ENCODE measurements around the gene INPP5A.

Gene INPP5A

GRCh38 chr10:132685101-132685891, 147.7 kb downstream of the INPP5A start:
- Mint-ChIP-seq H3K4me1 (no peaks in the 10 kb centered on the region), H3K36me3 (ENCODE audit: low read depth) (peaks cover 10% of the 10 kb centered on the region), H3K4me3 (no peak overlapping the region), H3K27me3 (ENCODE audit: low read depth) (no peaks in the 10 kb centered on the region), H3K27ac (no peak overlapping the region), H3K9me3 (peaks cover 4% of the 10 kb centered on the region)
- no peak for TF ChIP-seq CTCF (IDR thresholded peaks at IDR 0.05; ENCODE audit: unreplicated experiment in 3 of 3)

DNA sequence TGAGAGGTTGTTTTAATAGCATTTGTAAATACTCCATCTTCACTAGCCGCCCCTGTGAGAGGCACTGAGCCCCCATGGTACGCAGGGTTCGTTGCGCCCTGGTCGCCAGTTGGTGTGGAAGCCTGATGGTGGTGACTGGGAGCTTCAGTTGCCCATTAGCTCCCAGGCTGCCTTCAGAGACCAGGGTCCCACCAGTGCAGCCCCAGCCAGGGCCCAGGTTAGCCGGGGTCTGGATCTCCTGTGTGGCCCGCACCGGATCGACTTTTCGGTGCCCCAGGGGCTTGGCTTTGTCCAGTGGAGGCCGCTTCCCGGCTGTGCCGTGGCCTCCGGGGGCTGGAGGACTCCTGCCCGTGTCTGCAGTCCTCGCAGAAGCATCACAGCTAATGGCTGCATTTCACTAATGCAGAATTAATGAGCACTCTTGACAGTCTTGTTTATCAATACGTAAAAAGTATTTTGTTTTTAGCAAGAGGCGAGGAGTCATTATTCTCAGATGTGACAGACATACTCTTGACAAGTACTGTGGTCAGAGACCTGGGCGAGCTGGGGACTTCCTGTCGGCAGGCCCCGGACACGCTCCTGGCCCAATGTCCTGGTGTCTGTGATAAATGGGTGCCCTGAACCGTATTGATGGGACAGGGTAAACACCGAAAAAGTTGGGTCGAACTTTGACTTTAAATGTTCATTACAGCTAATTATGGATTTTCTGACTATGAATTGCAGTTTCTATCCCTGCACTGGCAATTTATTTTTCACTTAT, 148.5 kb downstream of the INPP5A start:
- no peaks in the 10 kb centered on the region for H3K27me3 Mint-ChIP-seq (ENCODE audit: low read depth)
- peaks cover 18% of the 10 kb centered on the region for H3K36me3 Mint-ChIP-seq (ENCODE audit: low read depth)
- no peak for TF ChIP-seq CTCF (IDR thresholded peaks at IDR 0.05; ENCODE audit: unreplicated experiment in 3 of 3)
- H3K27ac Mint-ChIP-seq: no peak overlapping the region
- peaks cover 6% of the 10 kb centered on the region for H3K9me3 Mint-ChIP-seq
- H3K4me3 Mint-ChIP-seq: no peak overlapping the region
- H3K4me1 Mint-ChIP-seq: no peaks in the 10 kb centered on the region

DNA sequence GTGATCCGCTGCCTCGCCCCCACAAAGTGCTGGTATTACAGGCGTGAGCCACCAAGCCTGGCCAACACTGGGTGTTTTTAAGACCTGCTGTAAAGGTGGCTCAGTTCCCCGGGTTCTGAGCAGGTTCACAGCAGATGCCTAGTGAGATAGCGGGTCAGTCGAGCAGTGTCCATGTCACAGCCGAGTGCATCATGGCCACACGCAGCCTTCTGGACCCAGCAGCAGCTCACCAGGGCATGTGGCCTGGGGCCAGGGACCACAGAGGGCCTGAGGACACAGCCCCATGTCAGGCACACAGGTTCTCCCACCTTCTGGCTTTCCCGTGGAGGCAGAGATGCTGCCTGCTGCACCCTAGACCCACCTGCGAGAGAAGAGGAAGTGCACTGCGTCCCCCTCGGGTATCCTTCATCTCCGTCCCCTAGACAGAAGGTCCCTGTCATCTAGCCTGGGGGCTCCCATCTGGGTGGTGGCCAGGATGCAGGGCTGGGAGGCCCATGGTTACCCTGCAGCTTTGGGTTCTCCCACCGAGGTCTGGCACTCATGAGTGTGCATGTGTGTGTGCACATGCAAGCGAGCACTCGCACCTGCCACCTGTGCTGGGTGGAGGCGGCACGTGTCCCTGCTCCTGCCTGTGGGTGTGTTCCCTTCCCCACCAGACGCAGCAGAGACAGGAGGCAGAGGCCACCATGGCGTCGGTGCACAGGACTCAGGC, 149.8 kb downstream of the INPP5A start:
- H3K4me1 Mint-ChIP-seq: no peaks in the 10 kb centered on the region
- H3K36me3 Mint-ChIP-seq (ENCODE audit: low read depth): peaks cover 27% of the 10 kb centered on the region
- no peak overlapping the region for H3K4me3 Mint-ChIP-seq
- H3K27me3 Mint-ChIP-seq (ENCODE audit: low read depth): no peaks in the 10 kb centered on the region
- H3K9me3 Mint-ChIP-seq: peaks cover 14% of the 10 kb centered on the region
- TF ChIP-seq CTCF (IDR thresholded peaks at IDR 0.05; ENCODE audit: unreplicated experiment in 3 of 3): no peak
- H3K27ac Mint-ChIP-seq: no peak overlapping the region

DNA sequence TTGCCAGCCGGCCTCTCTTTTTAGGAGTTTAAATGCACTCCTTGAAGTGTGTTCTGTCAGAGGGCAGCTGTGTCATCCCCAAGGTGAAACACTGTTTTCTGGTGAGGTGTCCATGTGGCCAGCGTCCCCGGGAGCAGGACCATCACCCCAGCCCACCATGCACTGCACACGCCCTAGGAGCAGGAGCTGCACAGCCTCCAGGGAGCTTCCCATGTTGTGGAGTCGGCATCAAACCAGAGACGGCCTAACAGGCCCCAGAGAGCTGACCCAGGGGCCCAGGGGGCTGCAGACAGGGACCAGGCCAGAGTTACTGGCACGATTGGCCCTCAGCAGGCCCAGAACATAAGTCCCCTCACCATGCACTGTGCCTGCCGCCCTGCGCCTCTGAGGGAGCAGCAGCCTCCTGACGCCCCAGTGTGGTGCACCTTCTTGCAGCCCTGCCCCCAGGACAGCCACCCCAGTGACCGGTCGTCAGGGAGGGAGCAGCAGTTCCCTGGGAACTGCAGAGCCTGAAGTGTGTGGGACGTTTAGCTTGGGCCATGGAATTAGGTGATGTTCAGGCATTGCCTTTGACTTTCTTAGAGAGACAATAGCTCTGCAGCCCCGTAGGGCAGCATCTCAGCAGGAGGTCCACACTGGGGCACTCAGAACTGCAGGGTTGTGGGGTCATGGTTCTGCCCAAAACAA, 150.4 kb downstream of the INPP5A start:
- no peak for TF ChIP-seq CTCF (IDR thresholded peaks at IDR 0.05; ENCODE audit: unreplicated experiment in 3 of 3)
- H3K36me3 Mint-ChIP-seq (ENCODE audit: low read depth): peaks cover 34% of the 10 kb centered on the region

GRCh38 chr10:132688580-132689420, 151.2 kb downstream of the INPP5A start:
- Mint-ChIP-seq H3K36me3 (ENCODE audit: low read depth) (peaks cover 41% of the 10 kb centered on the region), H3K4me1 (no peaks in the 10 kb centered on the region), H3K4me3 (no peak overlapping the region), H3K27me3 (ENCODE audit: low read depth) (no peaks in the 10 kb centered on the region), H3K27ac (no peak overlapping the region), H3K9me3 (peaks cover 29% of the 10 kb centered on the region)
- no peak for TF ChIP-seq CTCF (IDR thresholded peaks at IDR 0.05; ENCODE audit: unreplicated experiment in 3 of 3)

More for the DNA sequence above, 150.4 kb downstream of the INPP5A start:
- no peak overlapping the region for H3K27ac Mint-ChIP-seq
- peaks cover 21% of the 10 kb centered on the region for H3K9me3 Mint-ChIP-seq
- no peak overlapping the region for H3K4me3 Mint-ChIP-seq
- no peaks in the 10 kb centered on the region for H3K4me1 Mint-ChIP-seq
- H3K27me3 Mint-ChIP-seq (ENCODE audit: low read depth): no peaks in the 10 kb centered on the region

Data from nephron (organoid).